ENCODE measurements around the gene MAD2L2.

The MAD2L2 gene

DNA sequence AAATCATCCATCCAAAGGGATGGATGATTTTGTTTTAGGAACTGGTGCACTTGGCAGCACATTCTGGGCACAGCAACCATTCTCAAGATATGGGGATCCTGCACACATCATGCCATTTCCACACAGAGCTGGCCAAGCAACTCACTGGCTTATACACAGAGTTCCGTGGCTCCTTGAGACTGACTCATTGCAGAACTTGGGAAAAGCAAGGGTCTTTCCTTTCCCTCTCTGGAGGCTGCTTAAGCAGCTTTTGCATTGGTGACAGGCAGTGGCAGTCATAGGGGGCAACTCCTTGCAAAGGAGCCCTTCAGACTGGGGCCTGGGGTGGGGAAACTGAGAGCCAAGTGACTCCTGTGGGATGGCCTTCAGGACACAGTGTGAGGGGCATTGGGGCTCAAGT lies 1.9 kb upstream of the MAD2L2 start:
- TF ChIP-seq POLR2AphosphoS5 (IDR thresholded peaks at IDR 0.05; ENCODE audit: borderline replicate concordance, low read depth, low read length) (no peak), EZH2 (IDR thresholded peaks at IDR 0.05) (no peak), FOXP2 (optimal IDR thresholded peaks at IDR 0.05; ENCODE audit: control extremely low read depth, extremely low read length, insufficient read depth) (no peak)
- DNase-seq (ENCODE audit: low read depth, low spot score): no peak
- Histone ChIP-seq H3K27ac (no peak overlapping the region; the same call in 1 of the 2 replicates), H3K9me3 (ENCODE audit: low read depth, low read length) (no peaks in the 10 kb centered on the region), H3K4me3 (0 out of 2 replicates have a peak overlapping the region, but pooled peaks have one; percentile 87), H3K9ac (ENCODE audit: insufficient read length) (no peak overlapping the region), H3K36me3 (ENCODE audit: insufficient read depth, low read length) (no peaks in the 10 kb centered on the region; the same call in 1 of the 2 replicates)

DNA sequence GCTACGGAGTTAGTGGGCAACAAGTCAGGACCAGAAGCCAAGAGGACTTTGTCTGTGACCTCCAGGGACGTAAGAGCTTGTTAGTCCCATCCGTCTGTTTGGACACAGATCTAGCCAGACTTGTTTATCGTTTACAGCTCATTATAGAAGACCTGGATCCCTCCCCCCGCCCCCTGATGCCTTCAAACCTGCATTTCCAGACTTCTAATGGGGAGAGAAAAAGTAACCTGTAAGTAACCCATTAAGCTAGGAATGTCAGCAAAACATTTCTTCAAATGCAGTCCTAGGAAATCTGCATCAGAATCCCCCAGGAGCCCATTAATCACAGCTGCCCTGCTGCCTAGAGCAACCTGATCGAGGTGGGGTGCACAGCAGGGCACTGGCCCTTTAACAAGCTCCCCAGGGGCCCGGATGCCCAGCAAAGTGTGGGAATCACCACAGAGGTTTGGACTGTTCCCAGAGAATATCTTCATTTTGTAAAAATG lies 1.4 kb upstream of the MAD2L2 start:
- Histone ChIP-seq H3K27ac (peak overlapping the region; percentile 7; the same call in 1 of the 2 replicates), H3K4me3 (peak overlapping the region; percentile 87), H3K9ac (ENCODE audit: insufficient read length) (no peak overlapping the region), H3K36me3 (ENCODE audit: insufficient read depth, low read length) (no peaks in the 10 kb centered on the region; the same call in 1 of the 2 replicates), H3K9me3 (ENCODE audit: low read depth, low read length) (no peaks in the 10 kb centered on the region)
- TF ChIP-seq EZH2 (IDR thresholded peaks at IDR 0.05) (no peak), FOXP2 (optimal IDR thresholded peaks at IDR 0.05; ENCODE audit: control extremely low read depth, extremely low read length, insufficient read depth) (no peak), POLR2AphosphoS5 (IDR thresholded peaks at IDR 0.05; ENCODE audit: borderline replicate concordance, low read depth, low read length) (no peak)
- DNase-seq (ENCODE audit: low read depth, low spot score): no peak

DNA sequence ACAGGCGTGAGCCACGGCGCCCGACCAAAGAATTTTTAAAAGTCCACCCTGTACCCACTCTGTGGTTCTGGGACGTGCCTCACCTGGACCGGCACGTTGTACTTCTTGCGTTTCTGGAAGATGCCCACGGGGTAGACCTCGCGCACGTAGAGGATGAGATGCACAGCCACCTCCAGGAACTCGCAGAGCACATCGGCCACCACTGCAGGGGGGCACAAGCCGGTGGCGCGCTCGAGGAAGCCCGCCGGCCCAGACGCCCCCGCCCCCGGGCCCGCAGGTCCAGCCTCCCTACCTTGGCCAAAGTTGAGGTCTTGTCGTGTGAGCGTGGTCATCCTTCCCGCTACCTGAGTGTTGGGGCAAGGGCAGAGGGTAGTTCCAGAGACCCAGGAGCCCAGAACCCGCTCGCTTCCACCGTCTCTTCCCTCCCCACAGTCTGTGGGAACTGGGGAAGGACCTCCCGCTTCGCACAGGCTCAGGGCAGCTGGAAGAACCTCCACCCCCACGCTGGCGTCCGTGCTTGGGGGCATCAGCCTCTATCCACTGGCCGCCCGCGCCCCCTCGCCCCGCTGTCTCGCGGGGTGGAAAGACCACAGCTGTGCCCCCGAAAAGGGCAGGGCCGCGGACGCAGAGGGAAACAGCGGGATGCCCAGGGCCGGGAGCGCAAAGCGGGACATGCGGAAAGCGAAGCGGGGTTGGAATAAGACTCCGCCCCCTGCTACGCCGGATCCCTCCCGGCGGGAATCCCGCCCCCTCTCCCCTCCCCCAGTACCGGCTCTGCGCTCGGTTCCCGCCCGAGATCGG lies 478 bp downstream of the MAD2L2 start:
- peak overlapping the region; percentile 85 for H3K9ac ChIP-seq (ENCODE audit: insufficient read length)
- H3K4me3 ChIP-seq: peak overlapping the region; percentile 87
- no peaks in the 10 kb centered on the region for H3K9me3 ChIP-seq (ENCODE audit: low read depth, low read length)
- peak overlapping the region; percentile 69 for H3K27ac ChIP-seq
- TF ChIP-seq POLR2AphosphoS5 (IDR thresholded peaks at IDR 0.05; ENCODE audit: borderline replicate concordance, low read depth, low read length) (no peak), FOXP2 (optimal IDR thresholded peaks at IDR 0.05; ENCODE audit: control extremely low read depth, extremely low read length, insufficient read depth) (no peak), EZH2 (IDR thresholded peaks at IDR 0.05) (no peak)
- no peak for DNase-seq (ENCODE audit: low read depth, low spot score)
- peaks cover 11% of the 10 kb centered on the region; the same call in 1 of the 2 replicates for H3K36me3 ChIP-seq (ENCODE audit: insufficient read depth, low read length)

DNA sequence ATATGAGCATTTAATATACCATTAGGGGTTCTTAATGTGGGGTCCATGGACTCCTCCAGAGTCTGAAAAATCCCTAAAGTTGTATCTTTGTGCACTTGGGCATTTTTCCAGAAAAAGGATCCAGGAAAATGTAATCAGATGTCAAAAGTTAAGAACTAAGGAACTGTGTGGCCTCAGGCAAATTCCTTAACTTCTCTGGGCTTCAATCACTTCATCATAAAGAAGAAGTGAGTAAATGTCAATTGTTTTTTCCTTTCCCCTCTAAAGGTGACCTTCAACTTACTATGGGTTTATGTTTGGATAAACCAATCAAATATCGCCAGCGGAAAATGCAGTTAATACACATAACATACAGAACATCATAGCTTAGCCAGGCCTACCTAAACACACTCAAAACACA lies 2.5 kb downstream of the MAD2L2 start:
- Histone ChIP-seq H3K27ac (no peak overlapping the region), H3K4me3 (no peak overlapping the region), H3K9me3 (ENCODE audit: low read depth, low read length) (no peaks in the 10 kb centered on the region), H3K9ac (ENCODE audit: insufficient read length) (no peak overlapping the region), H3K36me3 (ENCODE audit: insufficient read depth, low read length) (peaks cover 26% of the 10 kb centered on the region; the same call in 1 of the 2 replicates)
- TF ChIP-seq FOXP2 (optimal IDR thresholded peaks at IDR 0.05; ENCODE audit: control extremely low read depth, extremely low read length, insufficient read depth) (no peak), EZH2 (IDR thresholded peaks at IDR 0.05) (no peak), POLR2AphosphoS5 (IDR thresholded peaks at IDR 0.05; ENCODE audit: borderline replicate concordance, low read depth, low read length) (no peak)
- no peak for DNase-seq (ENCODE audit: low read depth, low spot score)

DNA sequence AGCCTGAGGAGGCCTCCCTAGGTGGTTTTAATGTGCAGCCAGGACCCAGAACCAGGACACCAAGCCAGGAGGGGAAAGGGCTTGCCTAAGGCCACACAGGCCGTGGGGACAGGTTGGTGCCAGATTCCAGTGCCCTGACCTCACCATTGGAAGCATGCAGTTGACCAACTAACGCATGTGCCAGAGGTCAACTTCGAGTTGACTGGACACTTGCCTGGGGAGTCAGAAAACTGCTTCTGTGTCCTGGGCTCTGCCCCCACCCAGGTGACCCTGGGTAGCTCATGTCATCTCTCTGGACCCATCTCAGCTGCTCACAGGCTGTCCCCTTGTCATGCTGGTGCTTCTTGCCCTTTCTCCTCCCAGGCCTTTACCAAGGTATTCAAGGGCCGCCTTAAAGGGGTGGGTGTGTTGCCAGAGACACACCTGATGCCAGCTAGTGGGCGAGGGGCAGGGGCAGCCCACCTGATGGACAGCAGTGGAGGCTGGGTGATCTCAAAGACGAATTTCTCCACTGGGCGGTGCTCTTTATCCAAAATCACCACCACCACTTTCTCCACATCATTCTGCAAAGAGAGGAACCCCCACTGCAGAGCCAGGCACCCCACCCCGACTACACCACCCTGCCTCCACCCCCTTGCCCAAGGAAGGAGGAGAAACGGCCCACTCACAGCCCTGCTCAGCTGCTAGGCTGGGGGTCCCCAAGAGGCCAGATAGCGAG lies 4.4 kb downstream of the MAD2L2 start:
- Histone ChIP-seq H3K9me3 (ENCODE audit: low read depth, low read length) (no peaks in the 10 kb centered on the region), H3K27ac (no peak overlapping the region), H3K9ac (ENCODE audit: insufficient read length) (no peak overlapping the region), H3K4me3 (no peak overlapping the region), H3K36me3 (ENCODE audit: insufficient read depth, low read length) (peaks cover 29% of the 10 kb centered on the region; the same call in 1 of the 2 replicates)
- DNase-seq (ENCODE audit: low read depth, low spot score): no peak
- no peak for TF ChIP-seq POLR2AphosphoS5 (IDR thresholded peaks at IDR 0.05; ENCODE audit: borderline replicate concordance, low read depth, low read length)
- no peak for TF ChIP-seq FOXP2 (optimal IDR thresholded peaks at IDR 0.05; ENCODE audit: control extremely low read depth, extremely low read length, insufficient read depth)
- TF ChIP-seq EZH2 (IDR thresholded peaks at IDR 0.05): no peak

DNA sequence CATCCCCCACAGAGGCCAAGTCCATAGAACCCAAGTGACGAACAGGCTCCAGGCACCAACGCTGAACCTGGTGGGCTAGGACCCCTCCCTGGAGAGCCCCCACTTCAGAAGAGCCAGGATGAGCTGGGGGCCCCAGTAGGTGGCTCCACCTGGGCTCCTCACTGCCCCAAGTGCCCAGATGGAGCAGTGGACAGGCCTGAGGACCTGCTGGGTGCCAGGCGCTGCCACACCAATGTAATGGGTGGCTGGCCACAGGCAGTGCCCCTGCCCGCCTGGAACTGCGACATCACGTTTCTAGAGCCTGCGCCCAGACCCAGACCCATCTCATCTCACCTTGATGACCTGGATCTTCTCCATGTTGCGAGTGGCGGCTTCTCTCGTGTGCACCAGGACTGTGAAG lies 5.6 kb downstream of the MAD2L2 start:
- Histone ChIP-seq H3K36me3 (ENCODE audit: insufficient read depth, low read length) (peaks cover 29% of the 10 kb centered on the region; the same call in 1 of the 2 replicates), H3K4me3 (no peak overlapping the region), H3K9ac (ENCODE audit: insufficient read length) (no peak overlapping the region), H3K27ac (no peak overlapping the region), H3K9me3 (ENCODE audit: low read depth, low read length) (no peaks in the 10 kb centered on the region)
- no peak for TF ChIP-seq EZH2 (IDR thresholded peaks at IDR 0.05)
- no peak for TF ChIP-seq FOXP2 (optimal IDR thresholded peaks at IDR 0.05; ENCODE audit: control extremely low read depth, extremely low read length, insufficient read depth)
- no peak for TF ChIP-seq POLR2AphosphoS5 (IDR thresholded peaks at IDR 0.05; ENCODE audit: borderline replicate concordance, low read depth, low read length)
- DNase-seq (ENCODE audit: low read depth, low spot score): no peak

DNA sequence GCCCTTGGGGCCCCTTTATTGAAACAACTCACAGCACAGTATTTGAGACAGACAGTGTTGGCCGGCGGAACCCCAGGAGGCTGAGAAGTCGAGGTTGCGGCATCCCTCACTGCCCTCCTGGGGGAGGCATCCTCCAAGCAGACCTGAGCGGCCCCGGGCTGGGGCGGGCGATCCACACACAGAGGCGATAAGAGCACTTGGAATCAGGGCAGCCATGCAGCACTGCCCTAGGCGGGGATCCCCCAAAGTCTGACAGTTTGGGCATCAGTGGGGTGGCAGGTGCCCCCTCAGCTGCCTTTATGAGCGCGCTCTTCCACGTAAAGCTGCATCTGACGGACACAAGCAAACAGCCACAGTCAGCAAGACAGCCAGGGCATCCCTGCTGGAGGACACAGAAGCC lies 6.5 kb downstream of the MAD2L2 start:
- Histone ChIP-seq H3K9me3 (ENCODE audit: low read depth, low read length) (no peaks in the 10 kb centered on the region), H3K36me3 (ENCODE audit: insufficient read depth, low read length) (peaks cover 29% of the 10 kb centered on the region; the same call in 1 of the 2 replicates), H3K27ac (no peak overlapping the region), H3K4me3 (no peak overlapping the region), H3K9ac (ENCODE audit: insufficient read length) (no peak overlapping the region)
- TF ChIP-seq POLR2AphosphoS5 (IDR thresholded peaks at IDR 0.05; ENCODE audit: borderline replicate concordance, low read depth, low read length) (no peak), EZH2 (IDR thresholded peaks at IDR 0.05) (no peak)
- no peak for DNase-seq (ENCODE audit: low read depth, low spot score)

DNA sequence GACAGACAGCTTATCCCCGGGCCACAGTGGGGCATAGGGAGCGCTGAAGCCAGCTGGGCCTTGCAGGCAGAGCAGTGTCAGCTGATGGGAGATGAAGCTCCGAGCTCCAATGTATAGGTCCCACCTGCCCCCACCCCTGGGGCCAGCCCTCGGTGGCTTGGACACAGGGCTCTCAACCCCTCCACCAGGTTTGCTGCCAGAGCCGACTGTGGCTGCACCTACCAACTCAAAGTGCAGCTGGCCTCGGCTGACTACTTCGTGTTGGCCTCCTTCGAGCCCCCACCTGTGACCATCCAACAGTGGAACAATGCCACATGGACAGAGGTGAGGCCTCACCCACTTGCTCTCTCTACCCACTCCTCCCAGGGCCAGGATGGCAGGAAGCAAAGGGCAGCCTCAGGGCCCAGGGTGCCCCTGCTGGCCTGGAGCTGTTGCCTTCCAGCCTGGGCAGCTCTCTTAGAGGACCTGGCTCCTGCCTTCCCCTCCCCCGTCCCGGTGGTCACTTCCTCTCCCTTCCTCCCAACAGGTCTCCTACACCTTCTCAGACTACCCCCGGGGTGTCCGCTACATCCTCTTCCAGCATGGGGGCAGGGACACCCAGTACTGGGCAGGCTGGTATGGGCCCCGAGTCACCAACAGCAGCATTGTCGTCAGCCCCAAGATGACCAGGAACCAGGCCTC lies 7.7 kb downstream of the MAD2L2 start:
- H3K9me3 ChIP-seq (ENCODE audit: low read depth, low read length): no peaks in the 10 kb centered on the region
- no peak overlapping the region for H3K4me3 ChIP-seq
- H3K9ac ChIP-seq (ENCODE audit: insufficient read length): no peak overlapping the region
- TF ChIP-seq POLR2AphosphoS5 (IDR thresholded peaks at IDR 0.05; ENCODE audit: borderline replicate concordance, low read depth, low read length) (no peak), EZH2 (IDR thresholded peaks at IDR 0.05) (no peak), FOXP2 (optimal IDR thresholded peaks at IDR 0.05; ENCODE audit: control extremely low read depth, extremely low read length, insufficient read depth) (no peak)
- H3K36me3 ChIP-seq (ENCODE audit: insufficient read depth, low read length): peaks cover 29% of the 10 kb centered on the region; the same call in 1 of the 2 replicates
- DNase-seq (ENCODE audit: low read depth, low spot score): no peak
- no peak overlapping the region for H3K27ac ChIP-seq

Data from SK-N-MC (cell line).